Natural killer cell (primary cell): ENCODE data around the gene COQ8A. TPM values are rescaled to one million over a fixed set of nuclear protein-coding genes. Genes with fewer than 3 reads are reported as not detected.

Experiments used
- ATAC-seq, 3 donors: fragments of 150-1000 bp in 2 of 3; fragments of 200-7000 bp in 1 of 3; cut with Tn5 transposase; 1 replicate in 1 of 3; 2 replicates in 2 of 3; pipeline ENCODE4 v1.10.0; 2021; ENCODE audit warnings: mild to moderate bottlenecking in 2 of 3, moderate library complexity in 2 of 3
- DNase-seq, 2 donors: peaks; one replicate each; pipeline versions ENCODE4 v3.0.0 to v3.0.0-alpha.2; 2013 to 2021; ENCODE audit warnings: mixed read lengths in 1 of 2
- H3K27ac ChIP-seq: one replicate; pipeline ENCODE4 v1.5.1; 2013; ENCODE audit warnings: mild to moderate bottlenecking, low read length
- H3K27me3 ChIP-seq: one replicate; pipeline ENCODE4 v1.6.1; 2013; ENCODE audit warnings: low read length; ENCODE audit not compliant: control insufficient read depth, insufficient read depth
- H3K36me3 ChIP-seq: one replicate; pipeline ENCODE4 v1.6.1; 2013; ENCODE audit warnings: low read length; ENCODE audit not compliant: control insufficient read depth, insufficient read depth
- H3K4me1 ChIP-seq: one replicate; pipeline ENCODE4 v1.6.1; 2013; ENCODE audit warnings: low read length; ENCODE audit not compliant: control insufficient read depth, insufficient read depth
- H3K4me3 ChIP-seq: one replicate; pipeline ENCODE4 v1.5.1; 2013; ENCODE audit warnings: low read length
- H3K9me3 ChIP-seq: one replicate; pipeline ENCODE4 v1.6.1; 2013; ENCODE audit warnings: low read length; ENCODE audit not compliant: control insufficient read depth, insufficient read depth
- H3K27ac Mint-ChIP-seq, 2 donors: one replicate each; pipeline ENCODE4 v1.8.0; 2022; ENCODE audit warnings: mild to moderate bottlenecking in 2 of 2, mixed read lengths in 2 of 2, moderate library complexity in 1 of 2
- H3K27me3 Mint-ChIP-seq, 2 donors: one replicate each; pipeline ENCODE4 v1.8.0; 2022; ENCODE audit warnings: low read depth in 2 of 2, mixed read lengths in 2 of 2
- H3K36me3 Mint-ChIP-seq: one replicate; pipeline ENCODE4 v1.8.0; 2022; ENCODE audit warnings: mixed read lengths
- H3K4me1 Mint-ChIP-seq, 2 donors: one replicate each; pipeline ENCODE4 v1.8.0; 2022; ENCODE audit warnings: mixed read lengths in 2 of 2
- H3K4me3 Mint-ChIP-seq: one replicate; pipeline ENCODE4 v1.8.0; 2022; ENCODE audit warnings: mild to moderate bottlenecking, moderate library complexity, mixed read lengths
- H3K9me3 Mint-ChIP-seq, 2 donors: one replicate each; pipeline ENCODE4 v1.8.0; 2022; ENCODE audit warnings: mixed read lengths in 2 of 2
- CTCF ChIP-seq: fragments of 200-600 bp; IDR thresholded peaks from one replicate; pipeline ENCODE4 v1.8.0; 2022; ENCODE audit warnings: antibody characterized with exemption
- WGBS: methylation state at CpG from one replicate; pipeline ENCODE4 v1.1.7; 2013; ENCODE audit warnings: missing lambda C conversion rate; ENCODE audit not compliant: insufficient coverage; 5-methylcytosine and 5-hydroxymethylcytosine counted together
- intact Hi-C: fragments of 100-400 bp; cut with micrococcal nuclease; formaldehyde crosslinking; loops from one replicate; pipeline ENCODE4 v1.14.2; 2022
- total RNA-seq, 4 donors: library from RNA; stranded (reverse); fragments of 120-200 nt in 1 of 4; gene quantifications; one replicate each; pipeline versions ENCODE4 v1.2.3 to v1.2.4, GENCODE V29; 2013 to 2022

Gene COQ8A
- total RNA-seq, 3 donors from 2014 or later (not counting 1 experiment from before 2014, with no cell fraction given): 42.9 to 59.7 (median 56.2) TPM

- no peak for ATAC-seq
- Histone ChIP-seq H3K27me3 (no peaks in the 10 kb centered on the region), H3K36me3 (no peaks in the 10 kb centered on the region), H3K4me3 (no peak overlapping the region), H3K9me3 (peaks cover 4% of the 10 kb centered on the region), H3K27ac (no peak overlapping the region), H3K4me1 (peaks cover 19% of the 10 kb centered on the region)
- no peak for DNase-seq
- H3K4me1 Mint-ChIP-seq: peaks cover 57 to 77% of the 10 kb centered on the region in 2 donors
- no peak for TF ChIP-seq CTCF
- intact Hi-C loops: no loop called here
- no peaks in the 10 kb centered on the region for H3K36me3 Mint-ChIP-seq
- peak overlapping the region in 1 of 2 donors; percentile 86 for H3K27ac Mint-ChIP-seq
- WGBS: 85% methylated on average over 2 of the region's 2 CpGs
- no peaks in the 10 kb centered on the region for H3K27me3 Mint-ChIP-seq
- H3K9me3 Mint-ChIP-seq: no peaks in the 10 kb centered on the region
- no peak overlapping the region for H3K4me3 Mint-ChIP-seq
These were observed 3.8 kb downstream of the COQ8A start for GRCh38 chr1:226943927-226944326.

GRCh38 chr1:226945106-226945857 is 5.2 kb downstream of the COQ8A start:
- 82% methylated on average over 19 of the region's 19 CpGs for WGBS
- intact Hi-C loops: no loop called here
- no peaks in the 10 kb centered on the region for H3K9me3 Mint-ChIP-seq

GRCh38 chr1:226945858-226946245 is 5.8 kb downstream of the COQ8A start:
- no peaks in the 10 kb centered on the region for H3K9me3 Mint-ChIP-seq
- TF ChIP-seq CTCF: no peak
- intact Hi-C loops: no loop called here
- H3K27ac Mint-ChIP-seq: peak overlapping the region in 1 of 2 donors; percentile 32
- no peak for DNase-seq
- ATAC-seq: no peak
- Histone ChIP-seq H3K9me3 (peaks cover 4% of the 10 kb centered on the region), H3K27me3 (no peaks in the 10 kb centered on the region), H3K4me3 (no peak overlapping the region), H3K36me3 (no peaks in the 10 kb centered on the region), H3K4me1 (peaks cover 10% of the 10 kb centered on the region), H3K27ac (no peak overlapping the region)
- no peaks in the 10 kb centered on the region for H3K36me3 Mint-ChIP-seq
- H3K27me3 Mint-ChIP-seq: no peaks in the 10 kb centered on the region
- H3K4me3 Mint-ChIP-seq: no peak overlapping the region
- WGBS: 87% methylated on average over 8 of the region's 8 CpGs
- peaks cover 51 to 69% of the 10 kb centered on the region in 2 donors for H3K4me1 Mint-ChIP-seq

More at GRCh38 chr1:226945106-226945857, 5.2 kb downstream of the COQ8A start:
- H3K27ac ChIP-seq: no peak overlapping the region
- Mint-ChIP-seq H3K4me3 (no peak overlapping the region), H3K27me3 (no peaks in the 10 kb centered on the region), H3K27ac (peak overlapping the region in 1 of 2 donors; percentile 86), H3K4me1 (peaks cover 55 to 71% of the 10 kb centered on the region in 2 donors), H3K36me3 (no peaks in the 10 kb centered on the region)
- H3K4me3 ChIP-seq: no peak overlapping the region
- no peak for ATAC-seq
- no peaks in the 10 kb centered on the region for H3K27me3 ChIP-seq
- no peak for TF ChIP-seq CTCF
- H3K9me3 ChIP-seq: peaks cover 4% of the 10 kb centered on the region
- peaks cover 16% of the 10 kb centered on the region for H3K4me1 ChIP-seq
- H3K36me3 ChIP-seq: no peaks in the 10 kb centered on the region
- no peak for DNase-seq
